GM19452 (cell line): ENCODE results near the gene IFT20.
"Not testable (repeated sequence)": the region's sequence is repeated elsewhere in the genome, so short reads cannot be mapped to it uniquely, and the experiment has no call there.

Experiments used
- ATAC-seq: cut with Tn5 transposase; IDR thresholded peaks from one replicate; pipeline ENCODE4 v1.9.1; 2021; ENCODE audit not compliant: unreplicated experiment

IFT20 gene

DNA sequence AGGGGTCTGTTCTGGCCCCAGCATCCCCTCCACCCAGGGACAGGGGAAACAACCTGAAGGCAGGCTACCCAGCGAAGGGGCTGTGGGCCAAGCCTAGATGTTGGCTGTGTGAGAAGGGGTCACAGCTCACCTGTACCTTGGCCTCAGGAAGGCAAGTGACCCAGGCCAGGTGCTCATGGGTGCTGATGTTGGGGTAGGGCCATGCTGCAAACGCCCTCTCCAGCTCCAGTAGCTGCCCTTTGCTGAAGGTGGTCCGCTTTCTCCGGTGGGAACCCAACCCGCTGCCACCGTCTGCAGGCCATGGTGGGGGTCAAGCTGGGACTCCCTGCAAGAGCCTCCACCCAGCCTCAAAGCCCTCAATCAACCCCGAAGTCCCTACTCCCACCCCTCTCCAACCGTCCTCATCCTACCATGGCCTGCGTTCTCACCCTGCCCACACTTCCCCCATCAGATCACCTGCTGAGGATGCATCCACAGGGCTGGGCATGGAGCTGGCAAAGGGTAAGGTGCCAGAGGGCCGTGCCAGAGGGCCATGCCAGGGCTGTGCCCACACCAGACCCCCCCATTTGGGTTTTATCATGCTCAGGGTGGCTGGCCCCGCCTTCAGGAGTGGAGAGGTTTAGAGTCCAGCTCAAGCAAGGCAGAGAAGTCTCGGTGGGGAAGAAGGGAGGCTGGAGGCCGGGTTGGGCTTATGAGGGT, 29.5 kb upstream of the IFT20 start, which contains the start of gene SEBOX:
SEBOX (minus strand) TSS at position 535 of the 699 bp plus-strand sequence; CDS start at position 487, 48 bp downstream.
- no peak for ATAC-seq

DNA sequence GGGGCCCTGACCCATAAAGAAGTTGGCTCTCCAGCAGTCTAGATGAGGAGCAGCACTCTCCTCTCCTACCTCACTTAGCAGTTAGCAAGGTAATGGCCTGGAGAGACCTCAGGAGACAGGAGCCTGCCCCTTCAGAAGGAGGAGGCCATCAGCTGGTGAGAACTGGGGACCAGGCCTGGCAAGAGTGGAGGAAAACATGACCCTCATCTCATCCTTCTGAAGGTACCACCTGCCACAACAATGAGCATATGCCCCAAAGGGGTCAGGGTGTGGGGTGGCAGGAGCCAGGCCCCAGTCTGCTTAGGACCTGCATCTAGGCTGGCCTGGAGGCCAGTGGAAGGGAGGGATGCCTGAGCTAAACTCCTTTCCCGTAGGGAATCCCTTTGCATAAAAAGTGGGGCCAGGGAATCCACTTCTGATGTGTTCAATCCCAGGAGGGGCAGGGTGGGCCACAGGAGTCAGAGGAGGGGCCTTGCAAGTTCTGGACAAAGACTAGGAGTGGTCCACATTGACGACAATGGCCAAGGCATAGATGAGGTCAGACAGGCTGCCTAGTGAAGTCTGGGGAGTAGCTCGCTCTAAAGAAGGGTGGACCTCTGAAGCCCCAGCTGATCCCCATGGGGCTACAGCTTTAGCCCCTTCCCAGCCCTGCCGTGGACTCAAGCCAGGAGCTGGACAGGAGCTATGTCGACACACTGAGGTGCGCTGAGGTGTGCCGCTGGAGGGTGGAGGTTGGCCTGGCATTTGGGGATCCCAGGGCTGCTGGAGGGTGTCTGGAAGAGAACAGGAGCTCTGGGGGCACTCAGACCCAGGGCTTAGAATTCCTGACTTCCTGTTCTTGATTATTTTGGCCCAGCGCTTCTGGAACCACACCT, 28.7 kb upstream of the IFT20 start:
- no peak for ATAC-seq

DNA sequence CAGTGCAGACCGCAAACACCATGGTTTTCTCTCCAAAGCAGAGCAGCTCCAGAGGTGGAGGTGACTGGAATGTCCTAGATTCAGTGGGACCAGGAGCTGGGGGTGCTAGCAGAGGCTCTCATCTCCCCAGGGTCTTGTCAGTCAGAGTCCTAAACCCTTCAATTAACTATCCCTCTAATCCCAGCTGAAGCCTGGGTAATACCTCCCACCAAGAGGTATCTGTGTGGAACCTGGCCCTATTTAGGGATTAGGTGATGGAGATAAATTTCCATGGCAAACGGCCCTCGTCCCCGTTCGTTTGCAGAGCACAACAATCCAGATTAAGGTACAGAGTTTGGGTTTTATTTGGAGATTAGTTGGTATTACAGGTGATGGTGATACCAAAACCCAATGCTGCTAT, 27.9 kb upstream of the IFT20 start:
- ATAC-seq, result no peak

DNA sequence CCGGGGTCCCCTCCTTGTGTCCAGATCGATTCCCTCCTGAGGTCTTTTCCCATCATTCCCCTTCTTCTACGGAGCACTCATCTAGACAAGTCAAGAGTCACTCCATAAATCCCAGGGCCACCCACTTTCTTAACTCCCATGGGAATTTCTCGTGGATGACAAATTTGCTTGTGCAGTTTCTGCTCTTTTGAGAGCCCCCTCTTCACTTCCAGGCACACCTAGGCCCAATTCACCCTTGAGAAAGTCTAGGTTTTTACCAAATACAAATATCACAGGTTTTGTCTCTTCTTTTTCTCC, 22.6 kb upstream of the IFT20 start:
- no peak for ATAC-seq

DNA sequence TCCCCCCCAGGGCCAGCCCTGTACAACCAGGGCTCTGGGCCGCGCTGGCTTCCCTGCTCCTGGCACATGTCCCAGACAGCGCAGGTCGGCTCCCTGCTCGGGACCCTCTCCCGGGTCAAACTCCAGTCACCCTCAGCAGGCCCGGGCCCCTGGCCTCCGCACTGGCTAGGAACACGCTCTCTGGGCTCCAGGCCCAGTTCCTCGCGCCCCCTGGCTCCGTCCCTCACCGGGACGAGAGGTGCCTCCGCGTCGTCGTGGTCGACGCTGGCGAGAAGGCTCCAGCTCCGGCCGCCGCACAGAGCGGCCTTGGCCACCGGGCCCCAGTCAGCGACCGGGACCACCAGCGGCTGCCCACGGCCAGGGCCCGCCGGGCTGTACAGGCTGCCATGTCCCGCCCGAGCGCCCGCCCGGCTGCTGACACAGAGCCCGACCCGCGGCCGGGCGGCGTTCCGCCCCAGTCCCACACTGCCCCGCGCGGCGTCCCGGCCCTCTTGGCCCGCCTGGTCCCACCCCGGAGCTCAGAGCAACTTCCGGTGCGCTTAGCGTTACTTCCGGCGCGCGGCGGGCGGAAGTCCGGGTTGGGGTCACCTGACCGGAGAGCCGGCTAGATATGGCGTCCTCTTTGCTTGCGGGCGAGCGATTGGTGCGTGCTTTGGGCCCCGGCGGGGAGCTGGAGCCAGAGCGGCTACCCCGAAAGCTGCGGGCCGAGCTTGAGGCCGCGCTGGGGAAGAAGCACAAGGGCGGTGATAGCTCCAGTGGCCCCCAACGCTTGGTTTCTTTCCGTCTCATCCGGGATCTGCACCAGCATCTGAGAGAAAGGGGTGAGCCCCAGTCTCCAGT, 22.0 kb upstream of the IFT20 start, which contains the start of gene POLDIP2:
POLDIP2 (minus strand) TSS at position 467 of the 840 bp plus-strand sequence; CDS start at position 388, 79 bp downstream.
- ATAC-seq, result peak; percentile 97

DNA sequence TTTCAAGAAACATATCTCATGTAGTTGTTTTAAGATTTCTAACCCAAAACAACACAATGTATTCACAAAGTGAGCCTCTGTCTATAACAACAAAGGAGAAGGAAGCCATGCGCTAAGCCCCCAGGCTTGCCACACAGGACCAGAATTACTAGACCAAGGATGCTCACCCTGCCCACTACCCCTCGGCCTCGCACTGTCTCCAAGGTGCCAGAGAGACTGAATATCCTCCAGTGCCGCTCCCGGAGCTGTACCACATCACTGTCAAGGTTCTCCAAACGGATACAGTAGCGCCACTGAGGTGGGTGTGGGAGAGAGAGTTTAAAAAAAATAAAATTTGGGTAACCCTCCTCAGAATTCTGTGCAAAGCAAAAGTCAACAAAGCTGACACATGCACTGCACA, 15.0 kb upstream of the IFT20 start:
- ATAC-seq, result no peak

DNA sequence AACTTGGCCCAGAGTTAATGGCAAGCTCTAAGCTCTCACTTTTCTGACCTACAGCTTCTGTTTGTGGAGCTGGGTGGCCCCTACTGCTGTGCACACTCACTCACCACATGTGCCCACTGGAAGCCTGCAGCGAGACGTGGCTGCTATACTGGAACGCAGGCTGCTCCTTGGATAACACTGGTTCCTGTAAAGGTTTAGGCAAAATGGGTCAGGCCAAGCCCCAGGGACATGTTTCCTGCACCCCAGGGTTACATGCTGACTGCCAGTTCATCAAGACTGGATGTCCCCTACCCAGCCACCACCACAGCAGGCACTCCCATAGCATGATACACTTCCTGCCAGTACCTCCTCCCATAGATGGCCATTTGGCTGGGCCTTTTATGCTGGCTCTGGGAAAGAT, 13.7 kb upstream of the IFT20 start:
- ATAC-seq, result no peak

DNA sequence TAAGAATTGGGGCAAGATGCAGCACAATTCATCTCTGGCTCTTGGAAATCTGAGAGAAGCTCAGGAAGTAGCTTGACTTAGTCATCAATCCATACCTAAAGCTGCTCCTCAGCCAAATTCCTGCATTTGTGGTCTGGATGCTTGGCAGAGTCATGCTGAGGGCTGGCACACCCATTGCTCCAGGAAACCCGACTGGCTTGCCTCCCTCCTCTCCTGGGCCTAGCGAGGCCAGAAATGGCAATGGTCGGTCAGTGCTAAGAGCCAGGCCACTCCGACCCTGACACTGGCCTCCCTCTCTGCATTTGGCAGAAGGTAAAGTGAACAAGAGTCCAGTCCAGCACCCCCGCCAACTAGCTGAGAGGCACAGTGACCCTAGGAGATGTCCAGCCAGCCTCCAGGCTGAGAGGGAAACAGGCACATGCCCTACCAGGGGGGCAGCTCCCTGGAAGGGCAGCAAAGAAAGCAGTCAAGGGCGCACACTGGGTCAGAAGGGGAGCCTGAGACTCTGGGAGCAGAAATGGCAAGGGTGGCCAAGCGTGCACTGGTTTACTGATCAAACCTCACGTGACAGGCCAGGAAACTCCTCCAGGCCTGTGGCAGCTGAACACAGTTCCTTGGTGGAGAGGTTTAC, 12.1 kb upstream of the IFT20 start:
- ATAC-seq, result no peak

DNA sequence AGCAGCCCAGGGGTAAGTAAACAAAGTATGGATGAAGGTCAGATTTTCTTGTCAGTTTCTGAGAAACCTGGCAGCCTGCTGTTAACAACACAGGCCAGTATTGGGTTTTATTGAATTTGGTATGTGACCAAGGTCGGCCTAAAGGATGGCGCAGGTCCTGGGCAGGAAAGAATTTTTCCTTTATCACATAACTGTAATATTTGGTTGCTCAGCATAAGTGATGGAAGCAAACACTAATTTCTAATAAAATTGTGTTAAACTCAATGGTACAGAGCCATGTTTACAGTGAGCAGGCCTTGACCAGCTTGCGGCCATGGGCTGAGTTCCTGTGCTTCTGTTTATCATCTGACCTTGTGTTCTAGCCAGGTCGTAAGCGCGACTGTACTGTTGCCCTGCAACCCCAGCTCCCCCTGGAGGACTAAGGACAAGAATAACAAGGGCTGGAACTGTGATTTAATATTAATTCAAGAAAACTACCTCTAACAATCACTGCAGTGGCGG, 11.5 kb upstream of the IFT20 start:
- no peak for ATAC-seq

DNA sequence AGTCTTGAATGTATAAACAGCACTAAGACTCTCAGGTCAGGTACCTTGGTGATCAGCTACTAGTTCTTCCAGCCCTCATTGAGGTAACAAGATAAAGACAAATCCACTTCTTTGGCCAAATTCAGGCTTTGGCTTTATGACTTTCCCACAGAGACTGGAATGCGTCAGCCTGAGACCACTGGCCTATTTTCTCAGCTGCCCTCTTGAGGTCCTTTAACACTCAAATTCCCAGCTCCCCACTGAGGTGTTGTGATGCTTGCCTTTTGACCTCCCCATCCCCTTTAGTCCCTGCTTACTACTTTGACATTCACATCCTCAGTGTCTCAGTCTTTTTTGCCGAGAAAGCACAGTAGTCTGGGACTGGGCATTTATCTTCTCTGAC, 10.9 kb upstream of the IFT20 start:
- ATAC-seq, result no peak

DNA sequence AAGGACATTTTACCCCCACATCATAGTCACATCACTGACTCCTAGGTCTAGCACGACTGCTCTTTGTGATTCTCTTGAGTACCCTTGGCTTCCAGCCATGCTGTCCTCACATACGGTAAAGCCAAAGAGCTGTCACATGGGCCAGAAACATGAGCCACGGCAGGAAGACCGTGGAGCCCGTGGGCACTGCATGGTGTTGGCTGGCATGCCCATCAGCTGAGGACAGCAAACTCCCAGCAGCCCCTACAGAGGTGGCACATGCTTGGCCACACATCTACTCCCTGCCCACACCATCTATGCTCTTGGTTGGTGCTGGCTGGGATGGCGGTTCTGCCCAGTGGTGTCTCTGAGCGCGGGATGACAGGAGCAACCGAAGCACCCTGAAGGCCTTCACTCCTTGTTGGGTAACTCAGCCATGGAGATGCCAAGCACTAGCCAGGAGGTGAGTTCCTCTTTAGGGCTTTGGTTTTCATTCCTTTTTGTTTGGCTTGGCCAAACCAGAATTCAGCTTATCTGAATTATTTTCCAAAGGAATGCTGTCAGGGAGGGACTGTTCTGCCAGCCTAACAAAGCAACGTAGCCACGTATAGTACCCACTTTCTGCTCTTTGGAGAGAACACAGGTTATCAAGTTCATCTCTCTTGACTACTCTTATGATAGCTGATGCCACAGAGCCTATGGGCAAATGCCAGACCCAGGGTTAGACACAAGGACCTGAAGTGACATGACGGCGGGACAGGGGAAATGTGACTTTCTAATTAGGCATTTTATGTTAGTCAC, 10.3 kb upstream of the IFT20 start:
- no peak for ATAC-seq

DNA sequence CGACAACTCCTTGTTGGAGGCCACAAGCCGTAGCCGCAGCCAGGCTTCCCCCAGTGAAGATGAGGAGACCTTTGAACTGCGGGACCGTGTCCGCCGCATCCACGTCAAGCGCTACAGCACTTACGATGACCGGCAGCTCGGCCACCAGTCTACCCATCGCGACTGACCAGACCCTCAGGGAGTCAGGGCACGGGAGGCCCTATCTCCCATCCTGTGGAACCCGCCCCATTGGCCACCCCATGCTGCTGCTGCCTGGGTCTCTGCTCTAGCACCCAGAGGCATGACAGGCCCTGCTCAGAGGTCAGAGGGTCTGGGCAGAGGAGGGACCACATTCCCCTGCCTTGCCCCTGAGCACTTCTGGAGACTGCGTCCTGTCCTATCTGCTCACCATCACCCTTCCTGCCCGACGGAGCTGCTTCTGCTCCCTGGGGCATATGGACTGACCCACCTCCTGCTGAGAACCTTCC, 9.2 kb upstream of the IFT20 start:
- ATAC-seq, result no peak

DNA sequence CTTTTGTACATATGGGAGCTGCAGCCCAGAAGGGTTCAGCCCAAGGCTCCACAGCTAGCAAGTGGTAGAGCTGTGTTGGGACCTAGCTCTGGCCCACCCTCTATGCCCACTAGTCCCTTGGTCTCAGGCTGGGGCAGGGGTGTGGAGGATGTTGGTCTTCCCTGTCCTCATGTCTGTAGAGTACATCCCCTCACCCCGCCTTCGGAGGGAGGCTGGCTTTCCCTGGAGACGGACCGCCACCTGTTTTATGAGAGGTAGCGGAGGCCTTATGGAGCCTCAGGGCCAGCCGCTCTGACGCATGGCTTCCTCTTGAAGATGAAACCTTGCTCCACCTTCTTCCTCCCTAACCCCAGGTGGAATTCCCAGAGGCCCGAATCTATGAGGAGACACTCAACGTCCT, 8.7 kb upstream of the IFT20 start:
- ATAC-seq, result no peak

DNA sequence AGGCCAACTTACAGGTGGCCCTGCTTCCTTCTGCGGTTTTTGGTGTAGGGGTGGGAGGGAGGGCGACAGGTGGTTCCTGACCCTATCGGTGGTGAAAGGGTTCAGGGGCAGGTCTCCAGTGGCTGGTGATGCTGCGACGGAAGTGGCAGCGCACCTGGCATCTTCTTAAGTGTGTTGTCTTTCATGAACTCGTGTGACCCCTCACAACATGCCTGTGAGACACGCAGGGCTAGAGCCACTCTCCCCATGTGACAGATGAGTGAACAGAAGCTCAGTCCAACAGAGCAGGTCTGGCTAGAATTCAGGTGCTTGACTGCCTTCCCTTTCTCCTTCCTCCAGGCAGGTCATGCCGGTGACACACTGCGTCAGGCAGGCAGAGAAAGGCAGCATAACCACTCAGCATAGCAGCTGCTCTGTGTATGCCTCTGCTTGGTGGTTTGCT, 8.2 kb upstream of the IFT20 start:
- no peak for ATAC-seq

DNA sequence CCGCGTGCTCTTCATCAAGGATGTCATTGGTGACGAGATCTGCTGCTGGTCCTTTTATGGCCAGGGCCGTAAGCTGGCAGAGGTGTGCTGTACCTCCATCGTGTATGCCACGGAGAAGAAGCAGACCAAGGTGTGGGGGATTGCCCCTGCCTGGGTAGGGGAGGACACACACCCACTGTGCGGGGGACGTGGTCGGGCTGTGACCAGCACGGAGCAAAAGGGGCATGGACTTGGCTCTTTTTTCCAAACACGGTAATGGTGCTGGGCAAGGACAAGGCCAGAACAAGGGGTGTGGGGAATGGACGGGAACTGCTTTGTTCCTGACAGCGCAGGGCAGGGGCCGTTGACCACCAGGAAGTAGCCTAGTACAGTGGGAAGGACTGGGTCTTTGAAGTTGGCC, 7.0 kb upstream of the IFT20 start:
- no peak for ATAC-seq

DNA sequence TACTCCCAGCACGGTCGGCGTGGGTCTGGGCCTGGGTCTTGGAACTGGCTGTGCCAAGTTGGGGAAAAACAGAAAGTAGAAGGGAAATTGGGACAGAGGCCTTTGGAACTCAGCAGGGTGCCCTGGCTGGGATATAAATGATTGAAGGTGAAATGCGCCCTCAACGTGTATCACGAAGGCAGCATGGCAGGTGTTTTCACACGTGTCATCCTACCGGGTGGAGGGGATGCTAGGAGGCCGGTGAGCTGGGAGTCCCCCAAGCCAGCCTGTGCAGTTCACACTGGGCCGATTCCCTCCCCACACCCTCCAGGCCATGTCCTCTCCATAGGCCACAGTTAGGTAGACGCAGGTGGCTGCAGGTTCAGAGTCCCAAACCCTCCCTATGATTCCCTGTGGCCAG, 6.2 kb upstream of the IFT20 start:
- ATAC-seq, result no peak

DNA sequence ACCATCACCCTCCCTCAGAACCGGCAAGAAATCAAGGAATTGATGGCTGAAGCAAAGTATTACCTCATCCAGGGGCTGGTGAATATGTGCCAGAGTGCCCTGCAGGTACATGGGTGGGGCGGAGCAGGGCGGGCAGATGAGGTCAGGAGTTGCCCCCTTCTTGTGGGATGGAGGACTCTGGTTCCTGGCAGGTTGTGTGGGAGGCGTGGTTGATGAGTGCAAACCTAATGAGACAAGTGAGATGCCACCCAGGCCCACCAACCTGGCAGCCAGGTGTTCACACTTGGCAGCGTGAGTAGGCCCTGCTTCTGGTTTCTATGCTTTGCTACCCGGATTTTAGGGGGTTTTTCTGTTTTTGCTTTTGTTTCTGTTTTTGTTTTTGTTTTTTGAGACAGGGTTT, 5.1 kb upstream of the IFT20 start:
- no peak for ATAC-seq

DNA sequence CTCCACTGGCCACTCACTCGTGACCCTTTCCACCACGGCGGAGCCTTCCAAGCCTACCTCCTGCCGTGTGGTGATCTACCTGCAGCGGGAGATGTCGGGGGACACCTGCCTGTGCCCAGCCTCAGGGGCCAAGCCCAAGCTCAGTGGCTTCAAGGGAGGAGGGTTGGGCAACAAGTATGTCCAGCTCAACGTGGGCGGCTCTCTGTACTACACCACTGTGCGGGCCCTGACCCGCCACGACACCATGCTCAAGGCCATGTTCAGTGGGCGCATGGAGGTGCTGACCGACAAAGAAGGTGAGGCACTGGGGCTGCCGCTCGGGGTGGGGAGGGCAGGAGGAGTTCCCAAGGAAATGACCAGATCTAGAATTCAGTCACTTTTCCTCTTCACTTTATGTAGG, 4.2 kb upstream of the IFT20 start:
- ATAC-seq, result no peak

DNA sequence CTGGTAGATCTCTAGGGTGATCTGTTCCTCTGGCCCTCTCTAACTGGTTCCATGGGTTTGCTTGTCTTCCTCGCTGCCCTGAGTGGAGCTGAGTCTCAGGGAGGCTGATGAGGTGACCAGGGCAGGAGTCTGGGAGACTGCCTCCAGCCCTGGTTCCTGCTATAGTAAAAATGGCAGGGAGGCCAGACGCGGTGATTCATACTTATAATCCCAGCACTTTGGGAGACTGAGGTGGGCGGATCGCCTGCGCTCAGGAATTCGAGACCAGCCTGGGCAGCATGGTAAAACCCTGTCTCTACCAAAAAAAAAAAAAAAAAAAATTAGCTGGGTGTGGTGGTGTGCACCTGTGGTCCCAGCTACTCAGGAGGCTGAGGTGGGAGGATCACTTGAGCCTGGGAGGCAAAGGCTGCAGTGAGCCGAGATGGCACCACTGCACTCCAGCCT, 3.5 kb upstream of the IFT20 start:
- not testable (repeated sequence) for ATAC-seq
